HPDE6-E6E7 (cell line): ENCODE data around the gene BEX2.
"Not testable (repeated sequence)": the region's sequence is repeated elsewhere in the genome, so short reads cannot be mapped to it uniquely, and the experiment has no call there.

Experiments used
- DNase-seq: peaks from one replicate; pipeline ENCODE4 v3.0.0; 2011; ENCODE audit warnings: missing footprints; ENCODE audit errors: extremely low spot score

The BEX2 gene

DNA sequence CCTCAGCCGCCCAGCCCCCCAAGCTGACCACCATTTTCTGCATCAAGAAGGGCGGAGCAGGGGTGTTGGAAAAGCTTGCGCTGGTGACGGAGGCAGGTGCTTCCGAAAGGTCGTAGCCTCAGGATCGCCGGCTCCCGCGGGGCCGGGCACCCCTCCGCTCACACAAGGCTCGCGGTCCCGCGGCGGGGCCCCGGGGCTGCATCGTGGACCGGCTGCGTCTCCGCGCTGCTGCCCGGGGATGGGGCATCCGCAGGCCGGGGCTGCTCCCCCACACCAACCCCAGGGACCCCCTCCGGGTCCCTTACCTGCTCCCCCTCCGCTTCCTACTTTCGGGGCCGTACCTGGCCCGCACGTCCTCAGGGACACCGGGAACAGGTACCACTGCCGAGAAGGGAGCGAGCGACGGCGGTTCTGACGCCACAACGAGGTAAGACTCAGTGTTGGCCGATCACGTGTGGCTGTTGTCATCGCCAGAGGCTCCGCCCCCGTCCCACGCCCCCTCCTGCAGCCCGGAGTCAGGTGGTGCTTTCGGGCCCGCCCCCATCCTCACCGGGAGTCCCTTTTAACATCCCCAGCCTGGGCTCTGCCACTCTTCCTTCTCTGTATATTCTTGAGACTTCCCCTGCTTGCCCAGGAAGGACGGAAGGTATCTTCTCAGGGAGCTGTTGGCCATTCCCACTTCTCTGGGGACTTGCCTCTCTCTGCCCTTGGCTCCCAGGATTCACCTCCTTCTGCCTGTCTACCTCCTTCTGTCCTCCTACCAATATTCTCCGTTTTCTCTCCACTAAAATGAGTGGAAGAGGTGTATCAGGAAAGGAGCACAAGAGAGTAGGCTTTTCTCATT is at the start of gene BEX2:
Gene BEX2 (minus strand): TSS at position 436 of the 844 bp plus-strand sequence. CDS start 1,014 bp downstream, outside the sequence.
- DNase-seq: peak; percentile 69

DNA sequence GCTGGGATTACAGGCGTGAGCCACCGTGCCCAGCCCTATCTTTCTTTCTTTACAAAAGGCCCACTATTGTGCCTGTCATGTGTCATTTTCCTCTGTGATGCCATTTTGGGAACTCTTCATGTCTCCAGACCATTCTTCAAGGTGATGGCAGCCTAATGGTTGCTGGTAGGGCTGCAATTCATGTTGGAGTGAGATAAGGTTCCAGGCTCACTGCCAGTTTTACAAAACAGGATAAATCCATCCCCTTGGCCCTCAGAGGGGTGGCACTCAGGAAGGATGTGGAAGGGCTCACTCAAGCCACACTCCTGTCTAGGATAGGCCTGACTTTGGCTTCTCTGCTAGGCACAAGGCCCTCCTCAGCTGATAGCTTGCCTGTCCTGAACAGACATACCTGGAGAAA is 49.3 kb upstream of the BEX2 start:
- DNase-seq: no peak

DNA sequence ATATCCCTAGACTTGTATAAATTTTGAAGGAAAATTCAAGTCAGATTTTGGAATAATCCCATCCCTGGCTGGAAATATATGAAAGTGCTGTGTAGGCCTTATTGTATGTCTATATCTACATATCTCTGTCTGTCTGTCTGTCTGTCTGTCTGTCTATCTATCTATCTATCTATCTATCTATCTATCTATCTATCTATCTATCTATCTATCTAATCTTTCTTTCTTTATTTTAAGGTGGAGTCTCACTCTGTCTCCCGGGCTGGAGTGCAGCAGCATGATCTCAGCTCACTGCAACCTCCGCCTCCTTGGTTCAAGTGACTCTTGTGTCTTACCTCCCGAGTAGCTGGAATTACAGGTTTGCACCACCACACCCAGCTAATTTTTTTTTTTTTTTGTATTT is 48.8 kb upstream of the BEX2 start:
- not testable (repeated sequence) for DNase-seq

GRCh38 chrX:103357871-103358270 is 47.1 kb upstream of the BEX2 start:
- no peak for DNase-seq

DNA sequence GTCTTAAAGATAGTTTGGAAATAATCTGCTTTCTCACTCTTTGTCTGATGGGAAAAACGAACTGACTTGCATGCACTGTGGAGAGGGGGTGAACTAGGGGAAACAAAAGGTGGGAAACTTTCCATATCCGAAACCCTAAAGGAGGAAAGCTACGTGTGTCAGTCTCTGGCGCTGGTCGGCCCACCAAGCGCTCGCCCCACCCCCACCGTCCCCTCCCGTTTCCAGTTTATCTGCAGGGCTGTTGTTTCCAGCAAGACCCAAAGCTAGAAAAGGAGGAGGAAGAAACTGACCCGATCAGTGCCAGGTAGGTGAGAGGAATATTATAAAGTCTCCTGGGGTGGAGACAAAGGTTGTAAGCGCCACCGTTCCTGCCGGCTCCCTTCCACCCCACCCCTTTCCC is 46.1 kb upstream of the BEX2 start:
- DNase-seq: no peak

DNA sequence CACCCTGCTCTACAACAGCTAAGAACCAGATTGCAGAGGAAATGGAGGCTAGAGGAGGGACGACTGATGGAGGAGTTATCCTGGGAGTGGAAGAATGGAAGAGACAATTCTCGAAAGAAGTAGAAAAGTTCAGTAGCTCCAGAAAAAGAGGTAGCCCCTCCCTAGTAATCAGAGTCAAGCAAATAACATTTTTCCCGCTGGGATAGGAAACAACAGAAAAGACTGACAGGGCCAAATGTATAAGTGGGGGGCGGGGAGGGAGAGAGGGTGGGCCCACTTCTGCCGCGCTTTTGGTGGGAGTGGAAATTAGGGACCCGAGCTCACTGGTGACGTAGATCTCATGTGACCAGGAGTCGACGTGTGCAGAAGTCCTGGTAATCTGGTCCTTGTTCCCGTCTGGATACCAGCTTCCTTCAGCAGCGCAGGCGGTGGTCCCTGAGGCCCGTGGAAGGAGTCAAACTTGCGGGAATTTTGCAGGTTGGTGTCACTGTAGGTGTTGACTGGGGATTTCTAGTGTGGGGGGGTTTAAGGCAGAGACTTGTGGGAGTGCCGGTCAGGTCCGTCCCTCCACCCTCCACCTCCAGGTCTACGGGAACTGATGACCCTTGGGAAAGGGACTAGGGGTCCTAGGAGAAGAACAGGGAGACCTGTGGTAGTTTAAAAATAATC is 45.5 kb upstream of the BEX2 start, which contains the start of gene TCEAL9:
Gene TCEAL9 (plus strand): TSS at position 377 of the 669 bp plus-strand sequence. CDS start 1,179 bp downstream, outside the sequence.
- DNase-seq: no peak

- DNase-seq: no peak
Observed at GRCh38 chrX:103347682-103348397, 37.0 kb upstream of the BEX2 start.

DNA sequence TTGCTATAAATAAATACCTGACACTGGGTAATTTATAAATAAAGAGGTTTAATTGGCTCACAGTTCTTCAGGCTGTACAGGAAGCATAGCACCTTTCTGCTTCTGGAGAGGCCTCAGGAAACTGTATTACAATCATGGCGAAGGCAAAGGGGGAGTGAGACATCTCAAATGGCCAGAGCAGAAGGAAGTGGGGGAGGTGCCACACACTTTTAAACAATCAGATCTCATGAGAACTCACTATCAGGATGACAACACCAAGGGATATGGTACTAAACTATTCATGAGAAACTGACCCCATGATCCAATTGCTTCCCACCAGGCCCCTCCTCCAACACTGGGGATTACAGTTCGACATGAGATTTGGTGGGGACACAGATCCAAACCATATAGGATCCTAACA is 33.8 kb upstream of the BEX2 start:
- DNase-seq: no peak

DNA sequence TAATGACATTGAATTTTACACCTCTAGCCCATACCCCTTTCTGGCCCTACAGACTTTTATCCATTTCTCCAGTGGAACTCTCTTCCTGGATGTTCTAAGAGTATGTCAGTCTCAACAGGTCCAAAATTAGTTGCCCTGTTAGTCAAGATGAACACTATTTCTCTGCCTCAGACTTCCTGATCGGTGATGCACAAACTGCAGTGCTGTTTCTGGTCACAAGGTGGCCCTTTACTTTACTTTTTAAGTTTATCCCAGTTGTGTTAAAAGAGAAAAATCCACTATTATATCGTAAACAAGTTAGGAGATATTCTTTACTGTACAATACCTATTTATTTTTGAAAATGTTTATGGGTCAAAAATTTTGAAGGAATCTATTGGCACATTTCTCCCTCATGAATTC is 32.3 kb upstream of the BEX2 start:
- no peak for DNase-seq

DNA sequence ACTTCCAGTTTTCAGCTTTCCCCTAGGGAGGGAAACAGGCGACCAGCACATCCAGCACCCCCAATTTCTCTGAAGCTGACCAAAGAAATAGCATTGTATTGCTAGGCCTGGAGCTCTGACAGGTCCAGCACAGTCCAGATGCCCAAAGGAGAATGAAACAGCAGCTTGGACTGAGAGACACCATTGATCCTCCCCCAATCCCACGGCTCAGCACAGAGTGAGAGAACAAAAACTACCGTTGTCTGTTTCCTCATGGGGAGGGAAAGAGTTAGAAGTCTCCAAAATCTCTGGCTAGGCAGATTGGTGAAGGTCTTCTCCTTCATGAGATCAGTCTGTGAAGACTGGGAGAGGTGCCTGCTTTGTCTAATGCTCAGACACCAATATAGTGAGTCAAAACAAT is 27.9 kb upstream of the BEX2 start:
- DNase-seq: no peak

GRCh38 chrX:103330681-103331288 is 20.0 kb upstream of the BEX2 start:
- DNase-seq: no peak

GRCh38 chrX:103329991-103330390 is 19.2 kb upstream of the BEX2 start, which contains the start of gene TCEAL7:
Gene TCEAL7, plus strand, starts transcription at chrX:103330239. Its CDS starts 1,165 bp downstream, at chrX:103331404.
- no peak for DNase-seq

- no peak for DNase-seq
Observed at GRCh38 chrX:103311399-103311780, 600 bp upstream of the BEX2 start.

DNA sequence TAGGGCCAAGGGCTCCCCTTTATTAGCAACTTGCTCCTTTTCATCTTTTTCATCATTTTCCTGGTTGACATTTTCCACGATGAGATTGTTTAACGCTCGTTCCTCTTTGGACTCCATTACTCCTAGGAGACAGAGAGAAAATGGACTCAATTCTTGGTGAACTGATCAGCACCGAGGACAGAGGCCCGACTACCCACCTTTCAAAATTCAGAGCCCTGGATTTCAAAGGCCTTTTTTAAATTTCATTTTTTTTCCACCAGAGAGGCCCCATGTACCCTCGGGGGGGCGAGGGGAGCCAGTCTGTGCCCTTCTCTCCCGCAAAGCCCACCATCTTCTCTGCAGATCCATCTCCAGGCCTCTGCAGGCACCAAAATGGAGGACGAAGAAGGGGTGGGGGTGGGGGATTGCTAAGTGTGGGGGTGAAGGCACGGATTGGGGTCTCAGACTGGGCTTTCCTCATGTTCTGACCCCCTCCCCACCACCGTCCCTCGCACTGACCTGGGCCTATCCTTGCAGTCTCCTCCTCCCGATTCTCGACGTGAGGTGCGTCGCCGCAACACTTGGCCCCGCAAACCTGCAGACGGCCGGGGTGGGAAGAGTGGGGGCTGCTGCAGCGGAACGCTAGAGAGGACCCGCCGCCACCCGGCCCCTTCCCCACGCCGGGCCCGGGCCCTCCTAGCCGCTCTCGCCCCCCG is 783 bp downstream of the BEX2 start:
- DNase-seq: no peak

DNA sequence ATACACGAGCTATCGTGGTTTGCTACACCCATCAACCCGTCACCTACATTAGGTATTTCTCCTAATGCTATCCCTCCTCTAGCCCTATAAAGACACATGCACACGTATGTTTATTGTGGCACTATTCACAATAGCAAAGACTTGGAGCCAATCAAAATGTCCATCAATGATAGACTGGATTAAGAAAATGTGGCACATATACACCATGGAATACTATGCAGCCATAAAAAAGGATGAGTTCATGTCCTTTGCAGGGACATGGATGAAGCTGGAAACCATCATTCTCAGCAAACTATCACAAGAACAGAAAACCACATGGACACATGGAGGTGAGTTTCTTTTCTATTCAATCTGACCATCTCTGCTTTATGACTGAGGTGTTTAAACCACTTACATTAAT is 5.1 kb downstream of the BEX2 start:
- not testable (repeated sequence) for DNase-seq

GRCh38 chrX:103304705-103305104 is 6.1 kb downstream of the BEX2 start:
- DNase-seq: no peak

GRCh38 chrX:103293118-103293517 is 17.7 kb downstream of the BEX2 start:
- no peak for DNase-seq

- DNase-seq: no peak
Observed at GRCh38 chrX:103279624-103280023, 31.2 kb downstream of the BEX2 start.

- DNase-seq: no peak
Observed at GRCh38 chrX:103276581-103277002, 34.2 kb downstream of the BEX2 start, which contains the start of gene TCEAL5. Gene TCEAL5, minus strand, starts transcription at chrX:103276750. Its CDS starts 2,187 bp downstream, at chrX:103274563.

GRCh38 chrX:103275947-103276567 is 34.7 kb downstream of the BEX2 start:
- no peak for DNase-seq

DNA sequence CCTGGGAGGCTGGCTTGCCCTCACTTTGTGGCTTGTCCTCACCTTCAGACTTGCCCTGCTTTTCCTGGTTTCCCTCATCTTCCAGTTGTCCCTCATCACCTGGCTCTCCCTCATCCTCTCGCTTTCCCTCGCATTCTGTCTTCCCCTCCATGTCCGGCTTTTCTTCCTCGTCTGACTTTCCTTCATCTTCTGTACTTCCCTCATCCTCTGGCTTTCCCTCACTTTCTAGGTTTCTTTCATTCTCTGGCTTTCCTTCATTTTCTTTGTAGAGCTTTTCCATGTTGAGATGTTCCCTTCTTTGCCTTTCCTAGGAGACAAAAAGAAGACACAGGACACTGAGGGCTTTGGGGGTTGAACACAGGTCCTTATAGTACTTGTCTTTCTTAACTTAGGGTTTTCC is 36.5 kb downstream of the BEX2 start:
- no peak for DNase-seq
